GM23338 (cell line): ENCODE results near the gene ELAVL3. TPM values are rescaled to one million over a fixed set of nuclear protein-coding genes. Genes with fewer than 3 reads are reported as not detected.
"Not testable (repeated sequence)": the region's sequence is repeated elsewhere in the genome, so short reads cannot be mapped to it uniquely, and the experiment has no call there.

ENCODE experiments used
- ATAC-seq: fragments of 200-7000 bp; cut with Tn5 transposase; 3 replicates; pipeline ENCODE4 v1.9.1; 2020
- DNase-seq: peaks from one replicate; pipeline ENCODE4 v3.0.0-alpha.2; 2015; ENCODE audit warnings: low spot score
- H2AFZ ChIP-seq: fragments of 200-600 bp; sonication (generic); 2 replicates; pipeline ENCODE4 v1.8.0; 2016; ENCODE audit warnings: antibody characterized with exemption, mild to moderate bottlenecking, moderate library complexity
- H3F3A ChIP-seq: fragments of 200-600 bp; sonication (generic); replicated peaks from 2 replicates; pipeline ENCODE4 v1.8.0; 2017; ENCODE audit warnings: antibody characterized with exemption, mixed run types, low read depth
- H3K27ac ChIP-seq: fragments of 200-600 bp; sonication (generic); 2 replicates; pipeline ENCODE4 v1.6.1; 2016; ENCODE audit warnings: low read depth
- H3K27me3 ChIP-seq: fragments of 200-600 bp; sonication (generic); 2 replicates; pipeline ENCODE4 v1.8.0; 2016; ENCODE audit warnings: mild to moderate bottlenecking, mixed run types, moderate library complexity; ENCODE audit not compliant: insufficient read depth
- H3K36me3 ChIP-seq: fragments of 200-600 bp; sonication (generic); 2 replicates; pipeline ENCODE4 v1.8.0; 2016; ENCODE audit warnings: mild to moderate bottlenecking; ENCODE audit not compliant: insufficient read depth
- H3K4me1 ChIP-seq: fragments of 200-600 bp; sonication (generic); 2 replicates; pipeline ENCODE4 v1.8.0; 2016; ENCODE audit warnings: mild to moderate bottlenecking, moderate library complexity; ENCODE audit not compliant: insufficient read depth
- H3K4me2 ChIP-seq: fragments of 200-600 bp; sonication (generic); 2 replicates; pipeline ENCODE4 v1.7.1; 2017; ENCODE audit warnings: mixed run types
- H3K4me3 ChIP-seq: fragments of 200-600 bp; sonication (generic); 2 replicates; pipeline ENCODE4 v1.6.1; 2016; ENCODE audit warnings: mixed run types
- H3K79me2 ChIP-seq: fragments of 200-600 bp; sonication (generic); replicated peaks from 2 replicates; pipeline ENCODE4 v1.8.0; 2017; ENCODE audit warnings: mild to moderate bottlenecking; ENCODE audit not compliant: insufficient read depth
- H3K9me2 ChIP-seq: fragments of 200-600 bp; sonication (generic); 2 replicates; pipeline ENCODE4 v1.8.0; 2017; ENCODE audit not compliant: insufficient read depth
- H4K20me1 ChIP-seq: fragments of 200-600 bp; sonication (generic); replicated peaks from 2 replicates; pipeline ENCODE4 v1.8.0; 2017; ENCODE audit warnings: mild to moderate bottlenecking; ENCODE audit not compliant: insufficient read depth
- H3K27ac Mint-ChIP-seq: 2 replicates; pipeline ENCODE4 v1.8.0; 2020; ENCODE audit warnings: inconsistent platforms, mild to moderate bottlenecking, moderate library complexity, mixed read lengths
- H3K27me3 Mint-ChIP-seq: 3 replicates; pipeline ENCODE4 v1.8.0; 2022; ENCODE audit warnings: low read depth, mild to moderate bottlenecking, moderate library complexity, mixed read lengths, inconsistent platforms; ENCODE audit not compliant: insufficient read depth, poor library complexity
- H3K36me3 Mint-ChIP-seq: 3 replicates; pipeline ENCODE4 v1.8.0; 2021; ENCODE audit warnings: low read depth, mild to moderate bottlenecking, inconsistent platforms, moderate library complexity, mixed read lengths
- H3K4me1 Mint-ChIP-seq: 3 replicates; pipeline ENCODE4 v1.8.0; 2020; ENCODE audit warnings: mild to moderate bottlenecking, inconsistent platforms, mixed read lengths
- H3K4me3 Mint-ChIP-seq: 3 replicates; pipeline ENCODE4 v1.8.0; 2021; ENCODE audit warnings: moderate library complexity, mild to moderate bottlenecking, inconsistent platforms, mixed read lengths
- H3K9me3 Mint-ChIP-seq: 3 replicates; pipeline ENCODE4 v1.8.0; 2020; ENCODE audit warnings: moderate library complexity, mild to moderate bottlenecking, inconsistent platforms, mixed read lengths
- EZH2 ChIP-seq: fragments of 200-600 bp; sonication (generic); IDR thresholded peaks from one replicate; pipeline ENCODE4 v1.8.0; 2017; ENCODE audit warnings: antibody characterized with exemption, mild to moderate bottlenecking, low read depth; ENCODE audit not compliant: unreplicated experiment
- EZH2phosphoT487 ChIP-seq: fragments of 200-600 bp; sonication (generic); IDR thresholded peaks from one replicate; pipeline ENCODE4 v1.8.1; 2018; ENCODE audit warnings: antibody characterized with exemption; ENCODE audit not compliant: unreplicated experiment
- JUNB ChIP-seq: IDR thresholded peaks from one replicate; pipeline ENCODE4 v1.6.1; 2016; ENCODE audit warnings: antibody characterized with exemption; ENCODE audit not compliant: unreplicated experiment
- STAT1 ChIP-seq: IDR thresholded peaks from one replicate; pipeline ENCODE4 v1.6.1; 2016; ENCODE audit warnings: antibody characterized with exemption; ENCODE audit not compliant: unreplicated experiment
- ZNF114 ChIP-seq: fragments of 250-450 bp; sonication (Bioruptor Pico); IDR thresholded peaks from 2 replicates; pipeline ENCODE4 v1.5.0; 2020; ENCODE audit warnings: mild to moderate bottlenecking, moderate library complexity
- ZNF331 ChIP-seq: fragments of 250-450 bp; sonication (Bioruptor Pico); IDR thresholded peaks from 2 replicates; pipeline ENCODE4 v1.5.0; 2020; ENCODE audit warnings: low read depth, mild to moderate bottlenecking, moderate library complexity
- polyA plus RNA-seq: library from polyadenylated mRNA; unstranded; fragments of >200 nt; fragmentation: Nextera tagmentation; extraction: Ambion mirVana; gene quantifications from 2 replicates; pipeline ENCODE4 v1.2.1, GENCODE V29; 2016
- total RNA-seq: library from RNA; depleted of rRNA; stranded (reverse); fragments of >200 nt; shearing (Covaris generic); gene quantifications from 2 replicates; pipeline ENCODE4 v1.2.3, GENCODE V29; 2014
- TF ChIP-seq, protein P1 (sequence below): IDR thresholded peaks from one replicate; pipeline ENCODE4 v1.6.1; 2018; ENCODE audit warnings: antibody characterized with exemption; ENCODE audit not compliant: unreplicated experiment
- TF ChIP-seq, protein P2 (sequence below), 2 experiments: fragments of 200-600 bp in 1 of 2; sonication (generic) in 1 of 2; conservative IDR thresholded peaks; 2 replicates each; pipeline versions ENCODE4 v1.5.1 to v1.6.1; 2016 to 2017; ENCODE audit warnings: antibody characterized with exemption in 2 of 2, low read depth in 2 of 2, mild to moderate bottlenecking in 2 of 2, moderate library complexity in 1 of 2
- TF ChIP-seq, protein P3 (sequence below): IDR thresholded peaks from 2 replicates; pipeline ENCODE4 v1.6.1; 2016; ENCODE audit warnings: antibody characterized with exemption
- TF ChIP-seq, protein P4 (sequence below): fragments of 250-450 bp; sonication (Bioruptor Pico); IDR thresholded peaks from 2 replicates; pipeline ENCODE4 v1.5.0; 2020; ENCODE audit warnings: mild to moderate bottlenecking, moderate library complexity

ELAVL3 gene
- total and polyA plus RNA-seq, 2 experiments from 2014 or later = 0.45 to 1.2 TPM

DNA sequence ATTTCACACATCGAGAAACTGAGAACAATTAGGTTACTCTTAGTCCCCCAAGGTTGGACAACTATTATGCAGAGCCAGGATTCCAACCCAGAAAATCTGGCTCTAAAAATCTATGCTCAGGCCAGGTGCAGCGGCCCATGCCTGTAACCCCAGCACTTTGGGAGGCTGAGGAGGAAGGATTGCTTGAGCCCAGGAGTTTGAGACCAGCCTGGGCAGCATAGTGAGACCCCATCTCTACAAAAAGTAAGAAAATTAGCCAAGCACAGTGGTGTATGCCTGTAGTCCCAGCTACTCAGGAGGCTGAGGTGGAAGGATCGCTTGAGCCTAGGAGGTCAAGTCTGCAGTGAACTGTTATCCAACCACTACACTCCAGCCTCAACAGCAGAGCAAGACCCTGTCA, 47.3 kb downstream of the ELAVL3 start:
- H3F3A ChIP-seq, H3K4me3 ChIP-seq, H3K4me2 ChIP-seq, H3K9me2 ChIP-seq, ATAC-seq, H2AFZ ChIP-seq, H3K27ac Mint-ChIP-seq, H3K27me3 ChIP-seq, H3K27ac ChIP-seq, H3K9me3 Mint-ChIP-seq, H3K4me1 Mint-ChIP-seq, DNase-seq, H4K20me1 ChIP-seq, H3K4me3 Mint-ChIP-seq: not testable (repeated sequence)
- Histone ChIP-seq H3K79me2 (peaks cover 19% of the 10 kb centered on the region), H3K4me1 (peaks cover 11% of the 10 kb centered on the region; the same call in 1 of the 2 replicates), H3K36me3 (peaks cover 14% of the 10 kb centered on the region)
- H3K27me3 Mint-ChIP-seq = peaks cover 16% of the 10 kb centered on the region
- peaks cover 31% of the 10 kb centered on the region for H3K36me3 Mint-ChIP-seq

DNA sequence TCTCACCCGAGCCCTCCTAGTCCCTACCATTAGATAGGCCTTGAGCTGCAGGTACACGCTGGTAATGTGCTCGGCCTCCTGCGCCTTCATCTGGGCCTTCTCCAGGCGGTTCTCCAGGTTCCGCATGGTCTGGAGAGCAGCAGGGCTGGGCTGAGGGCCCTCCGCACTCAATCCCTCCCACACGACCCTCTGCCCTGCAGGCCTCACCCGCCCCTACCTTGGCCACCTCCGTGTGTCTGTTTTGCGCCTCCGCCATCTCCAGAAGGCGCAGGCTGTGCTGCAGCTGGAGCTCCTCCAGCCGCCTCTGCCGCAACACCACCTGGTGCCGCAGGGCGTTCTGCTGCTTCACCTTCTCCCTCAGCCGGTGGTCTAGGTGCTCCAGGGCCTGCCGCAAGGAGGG, 54.2 kb downstream of the ELAVL3 start:
- Histone ChIP-seq H3F3A (peaks cover 11% of the 10 kb centered on the region), H3K27ac (no peak overlapping the region), H3K4me3 (no peak overlapping the region), H2AFZ (no peak overlapping the region), H3K4me1 (peaks cover 10% of the 10 kb centered on the region), H4K20me1 (no peaks in the 10 kb centered on the region), H3K4me2 (no peak overlapping the region), H3K79me2 (no peaks in the 10 kb centered on the region), H3K9me2 (no peaks in the 10 kb centered on the region), H3K36me3 (no peaks in the 10 kb centered on the region), H3K27me3 (peaks cover 24% of the 10 kb centered on the region)
- no peak overlapping the region for H3K4me3 Mint-ChIP-seq
- H3K4me1 Mint-ChIP-seq = peaks cover 9% of the 10 kb centered on the region
- no peak overlapping the region for H3K27ac Mint-ChIP-seq
- H3K36me3 Mint-ChIP-seq = no peaks in the 10 kb centered on the region
- peaks cover 2% of the 10 kb centered on the region; the same call in 1 of the 3 replicates for H3K9me3 Mint-ChIP-seq
- no peak for DNase-seq
- H3K27me3 Mint-ChIP-seq = peaks cover 31% of the 10 kb centered on the region
- ATAC-seq = no peak
- TF ChIP-seq, protein P1, sequence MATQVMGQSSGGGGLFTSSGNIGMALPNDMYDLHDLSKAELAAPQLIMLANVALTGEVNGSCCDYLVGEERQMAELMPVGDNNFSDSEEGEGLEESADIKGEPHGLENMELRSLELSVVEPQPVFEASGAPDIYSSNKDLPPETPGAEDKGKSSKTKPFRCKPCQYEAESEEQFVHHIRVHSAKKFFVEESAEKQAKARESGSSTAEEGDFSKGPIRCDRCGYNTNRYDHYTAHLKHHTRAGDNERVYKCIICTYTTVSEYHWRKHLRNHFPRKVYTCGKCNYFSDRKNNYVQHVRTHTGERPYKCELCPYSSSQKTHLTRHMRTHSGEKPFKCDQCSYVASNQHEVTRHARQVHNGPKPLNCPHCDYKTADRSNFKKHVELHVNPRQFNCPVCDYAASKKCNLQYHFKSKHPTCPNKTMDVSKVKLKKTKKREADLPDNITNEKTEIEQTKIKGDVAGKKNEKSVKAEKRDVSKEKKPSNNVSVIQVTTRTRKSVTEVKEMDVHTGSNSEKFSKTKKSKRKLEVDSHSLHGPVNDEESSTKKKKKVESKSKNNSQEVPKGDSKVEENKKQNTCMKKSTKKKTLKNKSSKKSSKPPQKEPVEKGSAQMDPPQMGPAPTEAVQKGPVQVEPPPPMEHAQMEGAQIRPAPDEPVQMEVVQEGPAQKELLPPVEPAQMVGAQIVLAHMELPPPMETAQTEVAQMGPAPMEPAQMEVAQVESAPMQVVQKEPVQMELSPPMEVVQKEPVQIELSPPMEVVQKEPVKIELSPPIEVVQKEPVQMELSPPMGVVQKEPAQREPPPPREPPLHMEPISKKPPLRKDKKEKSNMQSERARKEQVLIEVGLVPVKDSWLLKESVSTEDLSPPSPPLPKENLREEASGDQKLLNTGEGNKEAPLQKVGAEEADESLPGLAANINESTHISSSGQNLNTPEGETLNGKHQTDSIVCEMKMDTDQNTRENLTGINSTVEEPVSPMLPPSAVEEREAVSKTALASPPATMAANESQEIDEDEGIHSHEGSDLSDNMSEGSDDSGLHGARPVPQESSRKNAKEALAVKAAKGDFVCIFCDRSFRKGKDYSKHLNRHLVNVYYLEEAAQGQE = no peak
- TF ChIP-seq, protein P2, sequence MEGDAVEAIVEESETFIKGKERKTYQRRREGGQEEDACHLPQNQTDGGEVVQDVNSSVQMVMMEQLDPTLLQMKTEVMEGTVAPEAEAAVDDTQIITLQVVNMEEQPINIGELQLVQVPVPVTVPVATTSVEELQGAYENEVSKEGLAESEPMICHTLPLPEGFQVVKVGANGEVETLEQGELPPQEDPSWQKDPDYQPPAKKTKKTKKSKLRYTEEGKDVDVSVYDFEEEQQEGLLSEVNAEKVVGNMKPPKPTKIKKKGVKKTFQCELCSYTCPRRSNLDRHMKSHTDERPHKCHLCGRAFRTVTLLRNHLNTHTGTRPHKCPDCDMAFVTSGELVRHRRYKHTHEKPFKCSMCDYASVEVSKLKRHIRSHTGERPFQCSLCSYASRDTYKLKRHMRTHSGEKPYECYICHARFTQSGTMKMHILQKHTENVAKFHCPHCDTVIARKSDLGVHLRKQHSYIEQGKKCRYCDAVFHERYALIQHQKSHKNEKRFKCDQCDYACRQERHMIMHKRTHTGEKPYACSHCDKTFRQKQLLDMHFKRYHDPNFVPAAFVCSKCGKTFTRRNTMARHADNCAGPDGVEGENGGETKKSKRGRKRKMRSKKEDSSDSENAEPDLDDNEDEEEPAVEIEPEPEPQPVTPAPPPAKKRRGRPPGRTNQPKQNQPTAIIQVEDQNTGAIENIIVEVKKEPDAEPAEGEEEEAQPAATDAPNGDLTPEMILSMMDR (conservative IDR thresholded peaks at IDR 0.05; ENCODE audit: low read depth in 2 of 2) = no peak
- TF ChIP-seq JUNB = no peak
- TF ChIP-seq, protein P3, sequence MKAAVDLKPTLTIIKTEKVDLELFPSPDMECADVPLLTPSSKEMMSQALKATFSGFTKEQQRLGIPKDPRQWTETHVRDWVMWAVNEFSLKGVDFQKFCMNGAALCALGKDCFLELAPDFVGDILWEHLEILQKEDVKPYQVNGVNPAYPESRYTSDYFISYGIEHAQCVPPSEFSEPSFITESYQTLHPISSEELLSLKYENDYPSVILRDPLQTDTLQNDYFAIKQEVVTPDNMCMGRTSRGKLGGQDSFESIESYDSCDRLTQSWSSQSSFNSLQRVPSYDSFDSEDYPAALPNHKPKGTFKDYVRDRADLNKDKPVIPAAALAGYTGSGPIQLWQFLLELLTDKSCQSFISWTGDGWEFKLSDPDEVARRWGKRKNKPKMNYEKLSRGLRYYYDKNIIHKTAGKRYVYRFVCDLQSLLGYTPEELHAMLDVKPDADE = no peak
- no peak for TF ChIP-seq ZNF331 (CRISPR knock-in tag)
- TF ChIP-seq STAT1 = no peak
- TF ChIP-seq, protein P4, sequence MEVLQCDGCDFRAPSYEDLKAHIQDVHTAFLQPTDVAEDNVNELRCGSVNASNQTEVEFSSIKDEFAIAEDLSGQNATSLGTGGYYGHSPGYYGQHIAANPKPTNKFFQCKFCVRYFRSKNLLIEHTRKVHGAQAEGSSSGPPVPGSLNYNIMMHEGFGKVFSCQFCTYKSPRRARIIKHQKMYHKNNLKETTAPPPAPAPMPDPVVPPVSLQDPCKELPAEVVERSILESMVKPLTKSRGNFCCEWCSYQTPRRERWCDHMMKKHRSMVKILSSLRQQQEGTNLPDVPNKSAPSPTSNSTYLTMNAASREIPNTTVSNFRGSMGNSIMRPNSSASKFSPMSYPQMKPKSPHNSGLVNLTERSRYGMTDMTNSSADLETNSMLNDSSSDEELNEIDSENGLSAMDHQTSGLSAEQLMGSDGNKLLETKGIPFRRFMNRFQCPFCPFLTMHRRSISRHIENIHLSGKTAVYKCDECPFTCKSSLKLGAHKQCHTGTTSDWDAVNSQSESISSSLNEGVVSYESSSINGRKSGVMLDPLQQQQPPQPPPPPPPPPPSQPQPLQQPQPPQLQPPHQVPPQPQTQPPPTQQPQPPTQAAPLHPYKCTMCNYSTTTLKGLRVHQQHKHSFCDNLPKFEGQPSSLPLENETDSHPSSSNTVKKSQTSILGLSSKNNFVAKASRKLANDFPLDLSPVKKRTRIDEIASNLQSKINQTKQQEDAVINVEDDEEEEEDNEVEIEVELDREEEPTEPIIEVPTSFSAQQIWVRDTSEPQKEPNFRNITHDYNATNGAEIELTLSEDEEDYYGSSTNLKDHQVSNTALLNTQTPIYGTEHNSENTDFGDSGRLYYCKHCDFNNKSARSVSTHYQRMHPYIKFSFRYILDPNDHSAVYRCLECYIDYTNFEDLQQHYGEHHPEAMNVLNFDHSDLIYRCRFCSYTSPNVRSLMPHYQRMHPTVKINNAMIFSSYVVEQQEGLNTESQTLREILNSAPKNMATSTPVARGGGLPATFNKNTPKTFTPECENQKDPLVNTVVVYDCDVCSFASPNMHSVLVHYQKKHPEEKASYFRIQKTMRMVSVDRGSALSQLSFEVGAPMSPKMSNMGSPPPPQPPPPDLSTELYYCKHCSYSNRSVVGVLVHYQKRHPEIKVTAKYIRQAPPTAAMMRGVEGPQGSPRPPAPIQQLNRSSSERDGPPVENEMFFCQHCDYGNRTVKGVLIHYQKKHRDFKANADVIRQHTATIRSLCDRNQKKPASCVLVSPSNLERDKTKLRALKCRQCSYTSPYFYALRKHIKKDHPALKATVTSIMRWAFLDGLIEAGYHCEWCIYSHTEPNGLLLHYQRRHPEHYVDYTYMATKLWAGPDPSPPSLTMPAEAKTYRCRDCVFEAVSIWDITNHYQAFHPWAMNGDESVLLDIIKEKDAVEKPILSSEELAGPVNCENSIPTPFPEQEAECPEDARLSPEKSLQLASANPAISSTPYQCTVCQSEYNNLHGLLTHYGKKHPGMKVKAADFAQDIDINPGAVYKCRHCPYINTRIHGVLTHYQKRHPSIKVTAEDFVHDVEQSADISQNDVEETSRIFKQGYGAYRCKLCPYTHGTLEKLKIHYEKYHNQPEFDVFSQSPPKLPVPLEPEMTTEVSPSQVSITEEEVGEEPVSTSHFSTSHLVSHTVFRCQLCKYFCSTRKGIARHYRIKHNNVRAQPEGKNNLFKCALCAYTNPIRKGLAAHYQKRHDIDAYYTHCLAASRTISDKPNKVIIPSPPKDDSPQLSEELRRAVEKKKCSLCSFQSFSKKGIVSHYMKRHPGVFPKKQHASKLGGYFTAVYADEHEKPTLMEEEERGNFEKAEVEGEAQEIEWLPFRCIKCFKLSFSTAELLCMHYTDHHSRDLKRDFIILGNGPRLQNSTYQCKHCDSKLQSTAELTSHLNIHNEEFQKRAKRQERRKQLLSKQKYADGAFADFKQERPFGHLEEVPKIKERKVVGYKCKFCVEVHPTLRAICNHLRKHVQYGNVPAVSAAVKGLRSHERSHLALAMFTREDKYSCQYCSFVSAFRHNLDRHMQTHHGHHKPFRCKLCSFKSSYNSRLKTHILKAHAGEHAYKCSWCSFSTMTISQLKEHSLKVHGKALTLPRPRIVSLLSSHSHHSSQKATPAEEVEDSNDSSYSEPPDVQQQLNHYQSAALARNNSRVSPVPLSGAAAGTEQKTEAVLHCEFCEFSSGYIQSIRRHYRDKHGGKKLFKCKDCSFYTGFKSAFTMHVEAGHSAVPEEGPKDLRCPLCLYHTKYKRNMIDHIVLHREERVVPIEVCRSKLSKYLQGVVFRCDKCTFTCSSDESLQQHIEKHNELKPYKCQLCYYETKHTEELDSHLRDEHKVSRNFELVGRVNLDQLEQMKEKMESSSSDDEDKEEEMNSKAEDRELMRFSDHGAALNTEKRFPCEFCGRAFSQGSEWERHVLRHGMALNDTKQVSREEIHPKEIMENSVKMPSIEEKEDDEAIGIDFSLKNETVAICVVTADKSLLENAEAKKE (CRISPR knock-in tag) = no peak
- TF ChIP-seq EZH2 = no peak
- TF ChIP-seq ZNF114 (CRISPR knock-in tag) = no peak
- no peak for TF ChIP-seq EZH2phosphoT487
